Measurements from ENCODE around the gene COL23A1.

The COL23A1 gene

GRCh38 chr5:178466342-178466741 is 123.9 kb downstream of the COL23A1 start:
- Histone ChIP-seq H3K4me3 (no peak overlapping the region), H3K27ac (no peak overlapping the region)
- TF ChIP-seq CTCF (IDR thresholded peaks at IDR 0.05): no peak
- no peak for DNase-seq (ENCODE audit: low spot score)

GRCh38 chr5:178465861-178466288 is 124.3 kb downstream of the COL23A1 start:
- Histone ChIP-seq H3K27ac (no peak overlapping the region), H3K4me3 (no peak overlapping the region)
- TF ChIP-seq CTCF (IDR thresholded peaks at IDR 0.05): no peak
- no peak for DNase-seq (ENCODE audit: low spot score)

GRCh38 chr5:178465228-178465860 is 124.8 kb downstream of the COL23A1 start:
- H3K4me3 ChIP-seq: no peak overlapping the region
- no peak for TF ChIP-seq CTCF (IDR thresholded peaks at IDR 0.05)
- no peak for DNase-seq (ENCODE audit: low spot score)
- no peak overlapping the region for H3K27ac ChIP-seq

- no peak overlapping the region for H3K27ac ChIP-seq
- DNase-seq (ENCODE audit: low spot score): no peak
- H3K4me3 ChIP-seq: no peak overlapping the region
- no peak for TF ChIP-seq CTCF (IDR thresholded peaks at IDR 0.05)
These were observed 125.7 kb downstream of the COL23A1 start for GRCh38 chr5:178464431-178465048.

- Histone ChIP-seq H3K4me3 (no peak overlapping the region), H3K27ac (no peak overlapping the region)
- no peak for DNase-seq (ENCODE audit: low spot score)
- no peak for TF ChIP-seq CTCF (IDR thresholded peaks at IDR 0.05)
These were observed 126.7 kb downstream of the COL23A1 start for GRCh38 chr5:178463321-178464155.

GRCh38 chr5:178462816-178463215 is 127.4 kb downstream of the COL23A1 start:
- DNase-seq (ENCODE audit: low spot score): no peak
- Histone ChIP-seq H3K4me3 (no peak overlapping the region), H3K27ac (no peak overlapping the region)
- no peak for TF ChIP-seq CTCF (IDR thresholded peaks at IDR 0.05)
